Right ventricle myocardium inferior (tissue), 1 donor: Measurements from ENCODE around the gene REG1A. TPM values are rescaled to one million over a fixed set of nuclear protein-coding genes. Genes with fewer than 3 reads are reported as not detected.

Source experiments
- ATAC-seq: fragments of 200-7000 bp; cut with Tn5 transposase; one replicate; pipeline ENCODE4 v1.9.1; 2020; ENCODE audit warnings: mild to moderate bottlenecking, moderate library complexity
- DNase-seq: peaks from one replicate; pipeline ENCODE4 v3.0.0; 2021; ENCODE audit errors: missing footprints
- intact Hi-C: fragments of 100-400 bp; cut with DNase I; formaldehyde crosslinking; loops from one replicate; pipeline ENCODE4 v1.11.0; 2022
- long read RNA-seq: library from polyadenylated mRNA; unstranded; transcript quantifications from one replicate; pipeline ENCODE4 v2.0.0, GENCODE V29; 2021
- total RNA-seq: library from RNA; stranded (reverse); fragmentation: NEBNext Ultra II Directional; extraction: Animal tissue kit (Norgen Biotek cat#: 25700); gene quantifications from one replicate; pipeline ENCODE4 v1.2.1, GENCODE V29; 2021
- donor health status: DM: no; HTN: yes; CAD: no; lungs with severe emphysema.

REG1A gene, protein sequence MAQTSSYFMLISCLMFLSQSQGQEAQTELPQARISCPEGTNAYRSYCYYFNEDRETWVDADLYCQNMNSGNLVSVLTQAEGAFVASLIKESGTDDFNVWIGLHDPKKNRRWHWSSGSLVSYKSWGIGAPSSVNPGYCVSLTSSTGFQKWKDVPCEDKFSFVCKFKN
- not detected for total RNA-seq
- long read RNA-seq, result 0 reads

- ATAC-seq, result no peak
- intact Hi-C loops, result no loop called here
- DNase-seq, result no peak
These were observed at the start of gene REG1A for GRCh38 chr2:79120194-79120713. TSS of gene REG1A (plus strand) at chr2:79120488. CDS start at chr2:79120862, 374 bp downstream.

- intact Hi-C loops, result no loop called here
- no peak for DNase-seq
- no peak for ATAC-seq
These were observed 49.2 kb upstream of the REG1A start for GRCh38 chr2:79071078-79071477.

DNA sequence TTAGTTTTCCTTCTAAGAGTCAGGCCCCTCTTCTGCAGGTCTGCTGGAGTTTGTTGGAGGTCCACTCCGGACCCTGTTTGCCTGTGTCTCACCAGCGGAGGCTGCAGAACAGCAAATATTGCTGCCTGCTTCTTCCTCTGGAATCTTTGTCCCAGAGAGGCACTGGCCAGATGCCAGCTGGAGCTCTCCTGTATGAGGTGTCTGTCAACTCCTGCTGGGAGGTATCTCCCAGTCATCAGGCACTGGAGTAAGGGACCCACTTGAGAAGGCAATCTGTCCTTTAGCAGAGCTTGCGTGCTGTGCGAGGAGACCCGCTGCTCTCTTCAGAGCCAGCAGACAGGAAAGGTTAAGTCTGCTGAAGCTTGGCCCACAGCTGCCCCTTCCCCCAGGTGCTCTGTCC lies 37.3 kb upstream of the REG1A start:
- DNase-seq (no peak), ATAC-seq (no peak)
- intact Hi-C loops, result no loop called here

DNA sequence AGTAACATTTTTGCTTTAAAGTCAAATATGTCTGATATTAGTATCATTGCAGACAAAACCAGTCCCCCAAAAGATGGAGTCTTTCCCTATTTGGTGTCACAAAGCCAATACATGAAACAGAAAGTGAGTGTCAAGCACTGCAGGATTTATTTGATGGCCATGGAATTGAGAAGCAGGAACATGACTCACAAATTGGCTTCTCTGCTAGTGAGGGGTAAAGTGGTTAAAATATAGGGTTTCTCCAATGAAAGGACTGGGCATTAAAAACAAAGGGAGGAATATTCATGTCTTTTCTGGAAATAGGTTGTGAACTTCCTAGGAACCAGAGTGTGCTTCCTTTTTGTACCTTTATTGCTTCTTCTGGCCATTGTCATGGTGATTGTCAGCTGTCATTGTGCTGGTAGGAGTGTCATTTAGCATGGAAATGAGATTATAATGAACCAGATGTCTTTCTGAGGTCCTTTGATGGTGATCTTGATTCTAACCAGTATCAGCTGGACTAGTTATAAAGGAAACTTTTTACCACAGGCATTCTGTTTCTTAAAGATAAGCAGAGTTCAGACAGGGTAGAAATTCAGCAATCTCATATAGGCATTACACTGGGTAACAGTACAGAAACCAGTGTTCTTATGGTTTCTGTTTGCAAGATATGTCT lies 36.6 kb upstream of the REG1A start:
- DNase-seq (no peak), ATAC-seq (no peak)
- intact Hi-C loops, result no loop called here

GRCh38 chr2:79084495-79085135 lies 35.7 kb upstream of the REG1A start:
- DNase-seq, result no peak
- intact Hi-C loops, result no loop called here
- ATAC-seq, result no peak

DNA sequence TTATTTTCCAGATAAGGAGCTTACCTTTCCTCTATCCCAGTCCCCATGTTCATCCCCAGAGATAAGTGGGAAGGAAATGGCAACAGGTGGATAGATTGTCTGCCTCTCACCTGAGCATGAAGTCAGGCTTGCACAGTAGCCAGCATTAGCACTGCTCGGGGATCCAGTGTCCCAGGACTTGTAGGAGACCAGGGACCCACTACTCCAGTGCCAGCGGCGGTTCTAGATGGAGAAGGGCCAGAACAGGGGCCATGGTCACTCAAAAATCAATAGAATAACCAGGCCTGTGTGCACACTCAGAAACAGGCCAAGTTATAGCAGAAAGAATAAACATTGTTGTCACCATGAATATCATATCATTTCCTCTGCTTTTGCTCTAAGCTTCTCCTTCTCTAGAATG lies 34.9 kb upstream of the REG1A start:
- intact Hi-C loops, result no loop called here
- DNase-seq, result peak; percentile 56
- no peak for ATAC-seq

GRCh38 chr2:79086255-79086654 lies 34.0 kb upstream of the REG1A start:
- DNase-seq (no peak), ATAC-seq (no peak)
- intact Hi-C loops, result no loop called here

- ATAC-seq, result no peak
- intact Hi-C loops, result no loop called here
- no peak for DNase-seq
These were observed 32.4 kb upstream of the REG1A start, which contains the start of gene REG1B for GRCh38 chr2:79087785-79088364. TSS of gene REG1B (minus strand) at chr2:79087993. CDS start at chr2:79087612, 381 bp downstream.

DNA sequence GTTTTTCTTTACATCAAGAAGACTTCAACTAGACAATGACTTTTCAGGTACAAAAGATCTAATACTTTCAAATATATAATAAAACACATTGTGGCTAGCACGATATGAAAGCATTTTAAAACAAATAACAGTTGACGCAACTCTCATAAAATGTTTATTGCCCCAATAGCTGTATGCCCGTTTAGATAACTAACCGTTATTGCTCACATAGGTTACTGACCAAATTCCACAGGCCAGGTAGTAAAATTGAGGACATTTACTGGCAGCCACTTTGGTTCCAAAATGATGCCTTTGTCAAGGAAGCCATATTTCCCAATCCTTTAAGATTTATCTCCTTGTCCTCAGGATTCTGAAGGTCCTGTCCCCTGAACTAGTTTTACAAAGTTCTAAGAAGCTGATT lies 29.6 kb upstream of the REG1A start:
- ATAC-seq (no peak), DNase-seq (no peak)
- intact Hi-C loops, result no loop called here

DNA sequence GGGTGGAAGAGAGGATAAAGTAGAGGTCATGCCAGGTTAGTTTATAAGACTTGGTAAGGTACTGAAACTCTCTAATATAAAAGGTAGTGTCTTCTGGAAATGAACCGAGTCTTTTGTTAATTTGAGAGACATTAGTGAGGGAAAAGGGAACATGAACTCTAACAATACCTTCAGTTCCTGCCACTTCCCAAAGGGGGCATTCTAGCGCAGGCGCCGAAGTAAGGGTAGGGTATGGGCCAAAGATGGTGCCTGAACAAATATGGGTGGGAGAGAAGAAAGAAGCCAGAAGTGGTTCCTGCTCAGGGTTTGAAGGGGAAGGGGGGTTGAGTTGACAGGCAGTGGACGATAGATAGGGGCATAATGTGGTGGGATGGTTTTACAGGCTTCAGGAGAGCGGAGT lies 22.4 kb upstream of the REG1A start:
- ATAC-seq (no peak), DNase-seq (no peak)

GRCh38 chr2:79099140-79099686 lies 21.1 kb upstream of the REG1A start:
- ATAC-seq, result no peak
- intact Hi-C loops, result no loop called here
- no peak for DNase-seq

More for the DNA sequence above, 22.4 kb upstream of the REG1A start:
- intact Hi-C loops, result no loop called here

- no peak for DNase-seq
- intact Hi-C loops, result no loop called here
These were observed 20.0 kb upstream of the REG1A start for GRCh38 chr2:79100285-79100684.

DNA sequence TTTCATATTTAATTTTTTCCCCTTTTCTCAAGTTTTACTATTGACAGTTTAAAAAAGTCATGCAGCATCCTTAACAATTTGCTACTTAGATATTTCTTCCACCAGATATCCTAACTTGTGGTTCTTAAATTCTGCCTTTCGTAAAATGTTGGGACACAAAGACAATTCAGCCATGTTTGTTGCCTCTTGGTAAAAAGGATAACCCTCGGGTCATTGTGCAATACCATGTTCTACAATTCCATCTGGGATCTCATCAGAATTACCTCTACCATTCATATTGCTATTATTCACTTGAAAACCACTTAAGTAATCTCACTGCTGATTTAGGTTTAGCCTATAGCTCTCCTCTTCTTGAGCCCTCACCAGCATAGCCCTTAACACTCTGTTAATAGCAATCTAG lies 19.3 kb upstream of the REG1A start:
- ATAC-seq (no peak), DNase-seq (no peak)
- intact Hi-C loops, result no loop called here

More at GRCh38 chr2:79100285-79100684, 20.0 kb upstream of the REG1A start:
- ATAC-seq, result no peak

GRCh38 chr2:79103214-79103613 lies 17.1 kb upstream of the REG1A start:
- ATAC-seq, result no peak
- no peak for DNase-seq
- intact Hi-C loops, result no loop called here

- ATAC-seq, result no peak
- DNase-seq, result no peak
- intact Hi-C loops, result no loop called here
These were observed 15.0 kb upstream of the REG1A start for GRCh38 chr2:79105259-79105658.

DNA sequence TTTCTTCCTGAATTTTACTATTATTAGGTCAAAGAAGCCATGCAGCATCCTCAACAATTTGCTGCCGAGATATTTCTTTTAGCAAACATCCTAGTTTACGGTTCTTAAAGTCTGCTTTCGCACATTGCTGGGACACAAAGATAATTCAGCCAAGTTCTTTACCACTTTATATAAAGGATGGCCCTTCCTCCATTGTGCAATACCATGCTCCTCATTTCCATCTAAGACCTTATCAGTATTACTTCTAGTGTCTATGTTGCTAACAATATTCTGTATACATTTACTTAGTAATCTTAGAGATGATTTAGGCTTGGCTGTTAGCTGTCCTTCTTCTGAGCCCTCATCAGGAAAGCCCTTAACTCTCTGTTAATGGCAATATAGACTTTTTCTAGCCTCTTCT lies 8.0 kb upstream of the REG1A start:
- intact Hi-C loops, result no loop called here
- ATAC-seq (no peak), DNase-seq (no peak)

DNA sequence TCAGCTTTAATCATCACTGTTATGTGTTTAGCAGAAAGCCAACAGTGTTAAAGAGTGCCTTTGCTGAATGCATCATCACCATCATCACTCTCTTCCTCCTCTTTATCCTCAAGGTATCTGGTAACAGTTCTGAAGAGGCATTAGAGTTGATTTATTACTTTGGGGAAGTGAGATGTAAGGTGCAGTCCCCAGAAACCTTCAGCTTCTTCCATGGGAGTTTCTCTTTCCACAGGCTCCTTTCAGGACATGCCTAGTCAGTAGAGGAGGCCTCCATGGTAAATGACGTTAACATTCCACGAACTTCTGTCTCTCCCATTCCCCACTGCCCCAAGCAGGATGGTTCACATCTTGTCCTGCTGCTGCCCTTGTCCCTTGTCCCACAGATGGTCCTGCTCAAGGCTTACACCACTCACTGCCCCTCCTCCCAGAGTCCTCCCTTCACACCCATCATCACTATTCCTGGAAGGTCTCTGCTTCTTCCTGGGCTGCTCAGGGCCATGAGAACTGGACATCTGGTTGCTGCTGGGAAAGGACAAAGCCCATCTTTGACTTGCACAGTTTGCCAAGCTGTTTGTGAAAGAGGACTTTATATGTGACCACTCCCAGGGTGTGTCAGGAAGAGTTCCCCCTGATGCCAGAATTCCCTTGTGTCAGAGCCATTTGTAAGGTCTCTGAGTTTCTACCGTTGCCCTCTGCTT lies 5.3 kb upstream of the REG1A start:
- DNase-seq, result no peak
- peak; percentile 20 for ATAC-seq
- intact Hi-C loops, result no loop called here

DNA sequence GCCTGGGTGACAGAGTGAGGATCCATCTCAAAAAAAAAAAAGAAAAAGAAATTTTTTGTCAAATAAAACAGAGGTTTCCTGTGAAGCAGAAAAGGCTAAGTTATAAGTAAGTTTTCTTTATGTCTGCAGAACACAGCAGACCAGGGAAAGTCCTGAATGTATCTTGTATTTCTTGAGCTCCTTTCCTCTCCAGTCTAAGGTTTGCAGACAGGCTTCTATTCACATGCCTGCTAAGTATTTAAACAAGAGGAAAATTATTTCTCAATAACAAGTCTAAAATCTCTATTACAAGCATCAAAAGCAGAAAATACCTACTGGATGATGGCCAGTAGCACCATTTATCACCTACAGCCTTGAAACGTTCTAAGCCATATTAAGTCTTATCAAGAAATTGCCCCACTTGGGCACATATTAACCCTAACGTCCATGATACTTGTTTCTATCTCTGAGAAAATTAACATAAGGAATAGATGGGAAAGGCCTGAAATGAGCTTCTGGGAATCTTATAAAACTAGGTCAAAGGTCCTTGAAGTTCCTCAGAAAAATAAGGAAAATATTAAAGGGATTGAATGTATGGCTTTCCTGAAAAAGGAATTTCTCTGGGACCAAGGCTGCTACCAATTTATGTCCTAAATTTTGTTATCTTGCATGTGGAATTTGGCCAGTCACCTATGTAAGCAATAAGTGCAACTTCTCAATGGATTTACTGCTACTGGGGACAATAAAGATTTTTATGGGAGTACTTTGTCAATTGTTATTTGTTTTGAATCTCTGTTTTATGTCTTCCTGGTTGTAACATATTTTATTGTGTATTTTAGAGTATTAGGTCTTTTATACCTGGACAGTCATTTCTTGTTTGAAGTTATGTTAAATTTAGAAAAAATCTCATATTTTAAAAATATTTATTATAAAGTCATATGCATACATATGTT lies 3.0 kb upstream of the REG1A start:
- intact Hi-C loops, result no loop called here
- no peak for DNase-seq
- no peak for ATAC-seq
